Left forelimb (tissue), 1 donor: Measurements from ENCODE around the gene ZNF628.
"Not testable (repeated sequence)": the region's sequence is repeated elsewhere in the genome, so short reads cannot be mapped to it uniquely, and the experiment has no call there.

Experiments
- DNase-seq: peaks from one replicate; pipeline ENCODE4 v3.0.0-alpha.2; 2018; ENCODE audit warnings: low spot score

Gene ZNF628

GRCh38 chr19:55476100-55476775 is at the start of gene ZNF628:
Gene ZNF628, plus strand, starts transcription at chr19:55476617. Its CDS starts 3,294 bp downstream, at chr19:55479911.
- DNase-seq, result peak; percentile 98

- no peak for DNase-seq
These were observed 45.2 kb upstream of the ZNF628 start for GRCh38 chr19:55431183-55431582.

- no peak for DNase-seq
These were observed 44.0 kb upstream of the ZNF628 start for GRCh38 chr19:55432241-55432959.

- no peak for DNase-seq
These were observed 43.1 kb upstream of the ZNF628 start for GRCh38 chr19:55433292-55433691.

- DNase-seq, result no peak
These were observed 42.0 kb upstream of the ZNF628 start for GRCh38 chr19:55434356-55434919.

- no peak for DNase-seq
These were observed 41.4 kb upstream of the ZNF628 start for GRCh38 chr19:55435020-55435419.

GRCh38 chr19:55436847-55437246 is 39.6 kb upstream of the ZNF628 start:
- DNase-seq, result no peak

GRCh38 chr19:55437410-55437809 is 39.0 kb upstream of the ZNF628 start:
- peak; percentile 86 for DNase-seq

GRCh38 chr19:55439052-55439451 is 37.4 kb upstream of the ZNF628 start:
- no peak for DNase-seq

- no peak for DNase-seq
These were observed 35.9 kb upstream of the ZNF628 start for GRCh38 chr19:55440411-55441105.

- DNase-seq, result no peak
These were observed 35.1 kb upstream of the ZNF628 start for GRCh38 chr19:55441319-55441691.

GRCh38 chr19:55441692-55442321 is 34.6 kb upstream of the ZNF628 start:
- DNase-seq, result no peak

- DNase-seq, result no peak
These were observed 34.0 kb upstream of the ZNF628 start for GRCh38 chr19:55442372-55442961.

GRCh38 chr19:55443045-55443823 is 33.2 kb upstream of the ZNF628 start, which contains the start of gene SHISA7:
Gene SHISA7, minus strand, starts transcription at chr19:55443300. Its CDS starts 437 bp downstream, at chr19:55442863.
- DNase-seq, result no peak

- no peak for DNase-seq
These were observed 32.5 kb upstream of the ZNF628 start for GRCh38 chr19:55443824-55444480.

- no peak for DNase-seq
These were observed 31.8 kb upstream of the ZNF628 start for GRCh38 chr19:55444646-55445045.

GRCh38 chr19:55446060-55446459 is 30.4 kb upstream of the ZNF628 start:
- DNase-seq, result no peak

GRCh38 chr19:55447421-55448174 is 28.8 kb upstream of the ZNF628 start:
- no peak for DNase-seq

GRCh38 chr19:55448175-55448490 is 28.3 kb upstream of the ZNF628 start:
- DNase-seq, result not testable (repeated sequence)

- no peak for DNase-seq
These were observed 26.9 kb upstream of the ZNF628 start for GRCh38 chr19:55449469-55449868.
